HCT116 (cell line): ENCODE results near the gene AGFG2. TPM values are rescaled to one million over a fixed set of nuclear protein-coding genes. Genes with fewer than 3 reads are reported as not detected.
A peak's percentile ranks its signal among the peaks of the same experiment; 100 is the strongest.
"Not testable (repeated sequence)": the region's sequence is repeated elsewhere in the genome, so short reads cannot be mapped to it uniquely, and the experiment has no call there.

ENCODE experiments used
- ATAC-seq: fragments of 200-7000 bp; cut with Tn5 transposase; 2 replicates; pipeline ENCODE4 v1.9.1; 2020; ENCODE audit warnings: mild to moderate bottlenecking, moderate library complexity
- BruUV-seq: library from RNA; stranded (reverse); fragments of 400-500 nt; replicated peaks from 2 replicates; lab custom pipeline; 2021; lab: Mats Ljungman, UMichigan
- CTCF ChIA-PET: fragments of 300-600 bp; sonication (Branson Sonifier 250); formaldehyde crosslinking; loops from one replicate; lab custom pipeline; 2021; ENCODE audit warnings: antibody characterized with exemption; lab: Charles Lee
- POLR2A ChIA-PET: fragments of 300-600, 350-600 bp; sonication (Branson Sonifier 250); formaldehyde crosslinking; loops from one replicate; lab custom pipeline; 2021; ENCODE audit warnings: antibody characterized with exemption; lab: Charles Lee
- RAD21 ChIA-PET, 2 experiments: fragments of 300-600 bp; sonication (Branson Sonifier 250); formaldehyde crosslinking; loops; one replicate each; lab custom pipeline; 2023; ENCODE audit warnings: low total read pairs in 2 of 2; ENCODE audit not compliant: uncharacterized antibody in 2 of 2, unreplicated experiment in 2 of 2, low non-redundant PET in 1 of 2; lab: Charles Lee
- DNase-seq: peaks from one replicate; pipeline ENCODE4 v3.0.0-alpha.2; 2010; ENCODE audit warnings: low read depth, low spot score
- H2AFZ ChIP-seq: fragments of 200-600 bp; shearing (Covaris generic), sonication (generic); 2 replicates; pipeline ENCODE4 v1.6.1; 2017; ENCODE audit warnings: low read depth, mixed run types, mixed read lengths, antibody characterized with exemption, low read length; ENCODE audit not compliant: poor library complexity, severe bottlenecking
- H3K27ac ChIP-seq: 2 replicates; pipeline ENCODE4 v1.5.1; 2012; ENCODE audit warnings: low read depth, low read length
- H3K27me3 ChIP-seq: fragments of 200-600 bp; sonication (generic); 2 replicates; pipeline ENCODE4 v1.6.1; 2016; ENCODE audit warnings: mixed run types, low read length, mixed read lengths; ENCODE audit not compliant: insufficient read depth
- H3K36me3 ChIP-seq, 2 experiments: fragments of 200-500 bp in 1 of 2; fragments of 200-600 bp in 1 of 2; sonication (Bioruptor generic) in 1 of 2; sonication (generic) in 1 of 2; 2 replicates each; pipeline versions ENCODE4 v1.5.1 to v1.6.1; 2014 to 2016; ENCODE audit warnings: low read length in 2 of 2, inconsistent platforms in 1 of 2, mixed read lengths in 1 of 2, mixed run types in 1 of 2; ENCODE audit not compliant: insufficient read depth in 2 of 2, control insufficient read depth in 1 of 2
- H3K4me1 ChIP-seq, 2 experiments: fragments of 200-600 bp in 1 of 2; sonication (generic) in 1 of 2; 2 replicates each; pipeline versions ENCODE4 v1.5.1 to v1.6.1; 2012 to 2017; ENCODE audit warnings: low read length in 2 of 2, inconsistent platforms in 1 of 2, mild to moderate bottlenecking in 1 of 2, mixed read lengths in 1 of 2, mixed run types in 1 of 2, moderate library complexity in 1 of 2; ENCODE audit not compliant: insufficient read depth in 2 of 2, control insufficient read depth in 1 of 2
- H3K4me2 ChIP-seq: fragments of 200-600 bp; sonication (generic); 2 replicates; pipeline ENCODE4 v1.6.1; 2017; ENCODE audit warnings: mixed run types, low read length, mixed read lengths
- H3K4me3 ChIP-seq, 2 experiments: fragments of 200-600 bp in 1 of 2; sonication (generic) in 1 of 2; replicated peaks in 1 of 2; 2 replicates each; pipeline ENCODE4 v1.5.1; 2011 to 2016; ENCODE audit warnings: low read length in 2 of 2, control low read depth in 1 of 2, low read depth in 1 of 2, mild to moderate bottlenecking in 1 of 2, mixed read lengths in 1 of 2, mixed run types in 1 of 2
- H3K79me2 ChIP-seq: fragments of 200-600 bp; sonication (generic); 2 replicates; pipeline ENCODE4 v1.6.1; 2017; ENCODE audit warnings: mild to moderate bottlenecking, mixed run types, low read length, moderate library complexity, mixed read lengths; ENCODE audit not compliant: insufficient read depth
- H3K9ac ChIP-seq: fragments of 200-600 bp; sonication (generic); 2 replicates; pipeline ENCODE4 v1.6.1; 2016; ENCODE audit warnings: low read length, mixed read lengths
- H3K9me2 ChIP-seq: fragments of 200-600 bp; sonication (generic), shearing (Covaris generic); 2 replicates; pipeline ENCODE4 v1.6.1; 2017; ENCODE audit warnings: mixed run types, mild to moderate bottlenecking, moderate library complexity; ENCODE audit not compliant: insufficient read depth
- H3K9me3 ChIP-seq, 2 experiments: fragments of 200-500 bp in 1 of 2; fragments of 200-600 bp in 1 of 2; sonication (Bioruptor generic) in 1 of 2; sonication (generic) in 1 of 2; 2 replicates each; pipeline ENCODE4 v1.6.1; 2014 to 2017; ENCODE audit warnings: low read length in 2 of 2, mixed read lengths in 2 of 2, inconsistent platforms in 1 of 2, low read depth in 1 of 2, mild to moderate bottlenecking in 1 of 2, mixed run types in 1 of 2, moderate library complexity in 1 of 2; ENCODE audit not compliant: control insufficient read depth in 1 of 2, insufficient read depth in 1 of 2
- H4K20me1 ChIP-seq: fragments of 200-600 bp; sonication (generic), shearing (Covaris generic); 2 replicates; pipeline ENCODE4 v1.6.1; 2017; ENCODE audit warnings: mixed run types, mild to moderate bottlenecking, moderate library complexity; ENCODE audit not compliant: insufficient read depth
- CEBPB ChIP-seq: IDR thresholded peaks from 2 replicates; pipeline ENCODE4 v1.6.1; 2012; ENCODE audit warnings: low read depth
- EGR1 ChIP-seq: IDR thresholded peaks from 2 replicates; pipeline ENCODE4 v1.6.1; 2012; ENCODE audit warnings: low read depth
- FOSL1 ChIP-seq: IDR thresholded peaks from 2 replicates; pipeline ENCODE4 v1.6.1; 2012; ENCODE audit warnings: low read depth
- ZFX ChIP-seq: fragments of 450-650 bp; IDR thresholded peaks from 2 replicates; pipeline ENCODE4 v1.6.1; 2017
- intact Hi-C: fragments of 100-400 bp; cut with micrococcal nuclease; formaldehyde crosslinking; loops from 2 replicates; pipeline ENCODE4 v1.10.0; 2022
- total RNA-seq: library from RNA; stranded (reverse); gene quantifications from one replicate; pipeline ENCODE4 v1.2.1, GENCODE V29; 2021; ENCODE audit not compliant: unreplicated experiment
- TF ChIP-seq, protein P1 (sequence below): IDR thresholded peaks from 2 replicates; pipeline ENCODE4 v1.6.1; 2012
- TF ChIP-seq, protein P2 (sequence below): IDR thresholded peaks from 2 replicates; pipeline ENCODE4 v1.6.1; 2012
- TF ChIP-seq, protein P3 (sequence below), 3 experiments: fragments of 200-600 bp in 1 of 3; sonication (generic) in 1 of 3; IDR thresholded peaks in 2 of 3; conservative IDR thresholded peaks in 1 of 3; 2 replicates each; pipeline ENCODE4 v1.5.1; 2012 to 2017; ENCODE audit warnings: low read depth in 2 of 3, low read length in 2 of 3, antibody characterized with exemption in 1 of 3, borderline replicate concordance in 1 of 3, control low read depth in 1 of 3, mild to moderate bottlenecking in 1 of 3, mixed read lengths in 1 of 3, mixed run types in 1 of 3, moderate library complexity in 1 of 3; ENCODE audit not compliant: insufficient read depth in 1 of 3
- TF ChIP-seq, protein P4 (sequence below): IDR thresholded peaks from 2 replicates; pipeline ENCODE4 v1.6.1; 2012; ENCODE audit warnings: low read depth

AGFG2 gene
- total RNA-seq, 1 experiment from 2014 or later = 14.0 TPM

DNA sequence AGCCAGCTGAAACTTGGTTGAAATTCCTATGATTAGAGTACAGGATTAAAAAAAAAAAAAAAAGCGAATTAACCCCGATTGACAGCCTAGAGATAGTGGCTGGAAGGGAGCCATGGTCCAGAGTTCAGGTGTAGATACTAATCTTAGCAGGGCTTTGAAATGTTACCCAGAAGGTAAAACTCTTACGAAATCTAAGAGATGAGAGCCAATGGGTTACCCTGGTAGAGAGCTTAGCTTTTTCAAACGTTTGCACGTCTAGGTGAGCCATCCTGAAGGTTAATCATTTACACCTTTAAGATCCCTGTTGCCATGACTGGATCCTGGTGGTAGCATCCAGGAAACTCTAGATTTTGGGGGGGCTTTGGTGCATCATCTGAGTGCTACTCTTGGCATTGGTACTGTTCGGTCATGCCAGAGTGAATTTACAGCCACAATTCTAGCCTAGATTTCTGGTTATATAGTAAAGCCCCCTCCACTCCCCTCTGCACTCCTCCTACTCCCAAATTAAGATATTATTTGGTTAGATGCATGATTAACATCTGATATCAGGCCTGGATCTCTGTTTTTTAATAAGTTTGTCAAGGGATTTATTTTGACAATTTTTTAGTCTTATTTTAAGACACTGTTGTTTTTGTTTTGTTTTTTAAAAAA is 1.2 kb downstream of the AGFG2 start:
- Histone ChIP-seq H3K27me3 (no peaks in the 10 kb centered on the region), H3K9me2 (no peaks in the 10 kb centered on the region), H4K20me1 (no peaks in the 10 kb centered on the region), H3K4me3 (peak overlapping the region; percentile 58 to 77), H3K79me2 (peaks cover 16% of the 10 kb centered on the region; the same call in 1 of the 2 replicates), H3K9me3 (no peaks in the 10 kb centered on the region), H3K27ac (no peak overlapping the region), H2AFZ (no peak overlapping the region), H3K4me2 (peak overlapping the region; percentile 95), H3K4me1 (peaks cover 29 to 39% of the 10 kb centered on the region in 2 experiments), H3K36me3 (no peaks in the 10 kb centered on the region), H3K9ac (peak overlapping the region; percentile 76)
- ChIA-PET POLR2A (no interaction called here), RAD21 (no interaction called here), CTCF (no interaction called here)
- BruUV-seq = TSS peak; percentile 48
- intact Hi-C loops = no loop called here
- TF ChIP-seq, protein P1, sequence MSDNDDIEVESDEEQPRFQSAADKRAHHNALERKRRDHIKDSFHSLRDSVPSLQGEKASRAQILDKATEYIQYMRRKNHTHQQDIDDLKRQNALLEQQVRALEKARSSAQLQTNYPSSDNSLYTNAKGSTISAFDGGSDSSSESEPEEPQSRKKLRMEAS = no peak
- TF ChIP-seq EGR1 (no peak), CEBPB (no peak), ZFX (no peak), FOSL1 (no peak)
- TF ChIP-seq, protein P2, sequence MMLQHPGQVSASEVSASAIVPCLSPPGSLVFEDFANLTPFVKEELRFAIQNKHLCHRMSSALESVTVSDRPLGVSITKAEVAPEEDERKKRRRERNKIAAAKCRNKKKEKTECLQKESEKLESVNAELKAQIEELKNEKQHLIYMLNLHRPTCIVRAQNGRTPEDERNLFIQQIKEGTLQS = no peak
- TF ChIP-seq, protein P3, sequence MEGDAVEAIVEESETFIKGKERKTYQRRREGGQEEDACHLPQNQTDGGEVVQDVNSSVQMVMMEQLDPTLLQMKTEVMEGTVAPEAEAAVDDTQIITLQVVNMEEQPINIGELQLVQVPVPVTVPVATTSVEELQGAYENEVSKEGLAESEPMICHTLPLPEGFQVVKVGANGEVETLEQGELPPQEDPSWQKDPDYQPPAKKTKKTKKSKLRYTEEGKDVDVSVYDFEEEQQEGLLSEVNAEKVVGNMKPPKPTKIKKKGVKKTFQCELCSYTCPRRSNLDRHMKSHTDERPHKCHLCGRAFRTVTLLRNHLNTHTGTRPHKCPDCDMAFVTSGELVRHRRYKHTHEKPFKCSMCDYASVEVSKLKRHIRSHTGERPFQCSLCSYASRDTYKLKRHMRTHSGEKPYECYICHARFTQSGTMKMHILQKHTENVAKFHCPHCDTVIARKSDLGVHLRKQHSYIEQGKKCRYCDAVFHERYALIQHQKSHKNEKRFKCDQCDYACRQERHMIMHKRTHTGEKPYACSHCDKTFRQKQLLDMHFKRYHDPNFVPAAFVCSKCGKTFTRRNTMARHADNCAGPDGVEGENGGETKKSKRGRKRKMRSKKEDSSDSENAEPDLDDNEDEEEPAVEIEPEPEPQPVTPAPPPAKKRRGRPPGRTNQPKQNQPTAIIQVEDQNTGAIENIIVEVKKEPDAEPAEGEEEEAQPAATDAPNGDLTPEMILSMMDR (IDR thresholded peaks at IDR 0.05 in 2 of 3, conservative IDR thresholded peaks at IDR 0.05 in 1 of 3; ENCODE audit: borderline replicate concordance in 1 of 3, insufficient read depth in 1 of 3, low read depth in 2 of 3, low read length in 2 of 3) = no peak
- TF ChIP-seq, protein P4, sequence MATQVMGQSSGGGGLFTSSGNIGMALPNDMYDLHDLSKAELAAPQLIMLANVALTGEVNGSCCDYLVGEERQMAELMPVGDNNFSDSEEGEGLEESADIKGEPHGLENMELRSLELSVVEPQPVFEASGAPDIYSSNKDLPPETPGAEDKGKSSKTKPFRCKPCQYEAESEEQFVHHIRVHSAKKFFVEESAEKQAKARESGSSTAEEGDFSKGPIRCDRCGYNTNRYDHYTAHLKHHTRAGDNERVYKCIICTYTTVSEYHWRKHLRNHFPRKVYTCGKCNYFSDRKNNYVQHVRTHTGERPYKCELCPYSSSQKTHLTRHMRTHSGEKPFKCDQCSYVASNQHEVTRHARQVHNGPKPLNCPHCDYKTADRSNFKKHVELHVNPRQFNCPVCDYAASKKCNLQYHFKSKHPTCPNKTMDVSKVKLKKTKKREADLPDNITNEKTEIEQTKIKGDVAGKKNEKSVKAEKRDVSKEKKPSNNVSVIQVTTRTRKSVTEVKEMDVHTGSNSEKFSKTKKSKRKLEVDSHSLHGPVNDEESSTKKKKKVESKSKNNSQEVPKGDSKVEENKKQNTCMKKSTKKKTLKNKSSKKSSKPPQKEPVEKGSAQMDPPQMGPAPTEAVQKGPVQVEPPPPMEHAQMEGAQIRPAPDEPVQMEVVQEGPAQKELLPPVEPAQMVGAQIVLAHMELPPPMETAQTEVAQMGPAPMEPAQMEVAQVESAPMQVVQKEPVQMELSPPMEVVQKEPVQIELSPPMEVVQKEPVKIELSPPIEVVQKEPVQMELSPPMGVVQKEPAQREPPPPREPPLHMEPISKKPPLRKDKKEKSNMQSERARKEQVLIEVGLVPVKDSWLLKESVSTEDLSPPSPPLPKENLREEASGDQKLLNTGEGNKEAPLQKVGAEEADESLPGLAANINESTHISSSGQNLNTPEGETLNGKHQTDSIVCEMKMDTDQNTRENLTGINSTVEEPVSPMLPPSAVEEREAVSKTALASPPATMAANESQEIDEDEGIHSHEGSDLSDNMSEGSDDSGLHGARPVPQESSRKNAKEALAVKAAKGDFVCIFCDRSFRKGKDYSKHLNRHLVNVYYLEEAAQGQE = no peak
- ATAC-seq = no peak
- DNase-seq = no peak

DNA sequence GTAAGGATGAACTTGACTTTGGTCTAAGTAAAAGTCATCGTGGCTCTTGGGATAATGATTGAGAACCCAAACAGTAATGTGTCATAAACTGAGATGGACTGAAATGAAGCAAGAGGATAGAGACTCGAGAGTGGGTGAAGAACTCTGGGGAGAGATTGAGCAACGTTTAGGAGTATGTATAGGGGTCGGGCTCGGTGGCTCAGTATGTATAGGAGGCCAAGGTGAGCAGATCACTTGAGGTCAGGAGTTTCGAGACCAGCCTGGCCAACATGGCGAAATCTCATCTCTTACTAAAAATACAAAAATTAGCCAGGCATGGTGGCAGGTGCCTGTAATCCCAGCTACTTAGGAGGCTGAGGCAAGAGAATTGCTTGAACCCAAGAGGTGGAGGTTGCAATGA is 2.3 kb downstream of the AGFG2 start:
- BruUV-seq, intact Hi-C loops, H3K9ac ChIP-seq, H3K4me2 ChIP-seq, ATAC-seq, H3K27me3 ChIP-seq, POLR2A ChIA-PET, H3K9me3 ChIP-seq, H3K4me3 ChIP-seq, H2AFZ ChIP-seq, H3K9me2 ChIP-seq, CTCF ChIA-PET, H3K36me3 ChIP-seq, H4K20me1 ChIP-seq, DNase-seq, RAD21 ChIA-PET, H3K27ac ChIP-seq: not testable (repeated sequence)
- Histone ChIP-seq H3K79me2 (peaks cover 16% of the 10 kb centered on the region; the same call in 1 of the 2 replicates), H3K4me1 (peaks cover 38 to 50% of the 10 kb centered on the region in 2 experiments)
